ENCODE measurements around the gene SLC25A47. TPM values are rescaled to one million over a fixed set of nuclear protein-coding genes. Genes with fewer than 3 reads are reported as not detected.

Gene SLC25A47
- total and polyA plus RNA-seq, 9 of the 15 experiments (the other 6 are each of a cell fraction or from before 2014, with no cell fraction given): 0.09 to 0.23 (median 0.22) TPM; not detected in 6

DNA sequence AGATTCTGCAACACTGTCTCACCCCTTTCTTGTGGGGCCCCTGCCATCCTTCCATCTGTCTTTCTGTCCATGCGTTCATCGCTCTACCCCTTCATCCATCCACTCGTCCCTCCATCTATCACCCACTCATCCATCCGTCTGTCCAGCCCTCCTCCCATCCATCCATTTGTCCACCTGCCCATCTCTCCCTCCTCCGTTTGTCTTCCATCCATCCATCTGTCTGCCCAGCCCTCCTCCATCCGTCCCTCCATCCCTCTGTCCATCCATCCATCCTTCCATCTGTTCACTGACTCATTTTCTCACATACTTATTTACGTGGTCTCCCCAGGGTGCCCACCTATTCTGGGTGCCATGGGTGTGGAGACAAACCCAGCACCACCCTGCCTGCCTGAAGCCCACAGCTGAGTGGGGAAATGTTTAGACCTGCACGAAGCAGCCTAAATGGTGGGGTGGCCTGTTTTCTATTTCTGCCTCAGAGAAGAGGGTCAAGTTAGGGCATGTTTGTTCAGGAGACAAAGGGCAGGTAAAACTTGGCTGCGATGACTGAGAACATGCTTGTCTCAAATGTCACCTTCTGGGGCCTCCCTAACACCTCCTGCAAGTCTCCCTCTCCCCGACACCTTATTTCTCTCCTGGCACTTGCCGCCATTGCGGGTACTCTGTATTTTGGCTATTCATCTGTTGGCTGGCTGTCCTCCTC lies 2.8 kb upstream of the SLC25A47 start:
- intact Hi-C loops (cut with micrococcal nuclease) (no loop called here), in situ Hi-C loops (cut with MboI) (no loop called here)
- no peaks in the 10 kb centered on the region for H3K9me3 ChIP-seq (replicated peaks; ENCODE audit: control insufficient read depth, insufficient read depth, low read depth, low read length)
- 24% methylated on average over 11 of the region's 12 CpGs for WGBS (ENCODE audit: insufficient coverage, low coverage, missing lambda C conversion rate)
- no peak overlapping the region for H2AFZ ChIP-seq (ENCODE audit: low read depth, low read length)
- no peak overlapping the region; a peak in 1 of 4 replicates for H3K9ac ChIP-seq (ENCODE audit: insufficient read depth in 1 of 2, low read depth in 2 of 2, low read length in 2 of 2)
- H3K27me3 ChIP-seq (ENCODE audit: control insufficient read depth in 2 of 2, insufficient read depth in 2 of 2, low read length in 2 of 2): peaks cover 0 to 8% of the 10 kb centered on the region in 2 experiments; a peak in 2 of 5 replicates
- no peak overlapping the region for H3K4me2 ChIP-seq (ENCODE audit: insufficient read depth, low read length)
- no peaks in the 10 kb centered on the region for H3K9me1 ChIP-seq (ENCODE audit: control insufficient read depth, insufficient read depth, low read length)
- no peak for DNase-seq (ENCODE audit: extremely low read depth in 1 of 4, low spot score in 3 of 4)
- POLR2A ChIA-PET: interaction anchor here (0.7 to 3.6 kb wide), 2 partner anchors 12 to 164 kb away, joined by 3 to 29 read pairs; no protein-coding TSS in a partner anchor
- CTCF ChIA-PET (ENCODE audit: low intra/inter-chr PET ratio): no interaction called here
- H4K20me1 ChIP-seq (replicated peaks; ENCODE audit: control insufficient read depth, insufficient read depth, low read length): no peaks in the 10 kb centered on the region
- H3K79me2 ChIP-seq (ENCODE audit: control insufficient read depth, insufficient read depth, low read length): no peaks in the 10 kb centered on the region
- no peak overlapping the region for H3K27ac ChIP-seq (ENCODE audit: extremely low read depth, low read depth, low read length)
- H3K4me1 ChIP-seq (replicated peaks in 1 of 2; ENCODE audit: control insufficient read depth in 2 of 2, insufficient read depth in 2 of 2, low read length in 2 of 2): peaks cover 6 to 19% of the 10 kb centered on the region in 2 experiments; a peak in 3 of 5 replicates
- ATAC-seq: no peak
- no peak overlapping the region for H3K4me3 ChIP-seq
- TF ChIP-seq, protein P1, sequence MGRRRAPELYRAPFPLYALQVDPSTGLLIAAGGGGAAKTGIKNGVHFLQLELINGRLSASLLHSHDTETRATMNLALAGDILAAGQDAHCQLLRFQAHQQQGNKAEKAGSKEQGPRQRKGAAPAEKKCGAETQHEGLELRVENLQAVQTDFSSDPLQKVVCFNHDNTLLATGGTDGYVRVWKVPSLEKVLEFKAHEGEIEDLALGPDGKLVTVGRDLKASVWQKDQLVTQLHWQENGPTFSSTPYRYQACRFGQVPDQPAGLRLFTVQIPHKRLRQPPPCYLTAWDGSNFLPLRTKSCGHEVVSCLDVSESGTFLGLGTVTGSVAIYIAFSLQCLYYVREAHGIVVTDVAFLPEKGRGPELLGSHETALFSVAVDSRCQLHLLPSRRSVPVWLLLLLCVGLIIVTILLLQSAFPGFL (CRISPR knock-in tag; IDR thresholded peaks at IDR 0.05): no peak
- TF ChIP-seq SRSF7 (optimal IDR thresholded peaks at IDR 0.05; ENCODE audit: low read depth, low read length) (no peak), FOSL1 (tag; conservative IDR thresholded peaks at IDR 0.05) (no peak), NFIC (IDR thresholded peaks at IDR 0.05) (no peak), ZNF583 (CRISPR knock-in tag; IDR thresholded peaks at IDR 0.05) (no peak)
- H3K36me3 ChIP-seq (ENCODE audit: control insufficient read depth, insufficient read depth, low read length): no peaks in the 10 kb centered on the region
- no TSS peak for BruUV-seq (replicated peaks)
- FAIRE-seq: no peak

Measured in K562 (cell line).